K562 (cell line): ENCODE results near the gene SPTBN2. TPM values are rescaled to one million over a fixed set of nuclear protein-coding genes. Genes with fewer than 3 reads are reported as not detected.

Source experiments
- ATAC-seq: fragments of 200-7000 bp; cut with Tn5 transposase; 3 replicates; pipeline ENCODE4 v1.9.1; 2020; ENCODE audit warnings: moderate library complexity
- BruUV-seq: library from RNA; stranded (reverse); fragments of 400-500 nt; replicated peaks from 2 replicates; lab custom pipeline; 2021; lab: Mats Ljungman, UMichigan
- CTCF ChIA-PET: fragments of 300-600 bp; formaldehyde crosslinking; extraction: SDS; loops from one replicate; lab custom pipeline; 2021; ENCODE audit warnings: low intra/inter-chr PET ratio; lab: Yijun Ruan, JAX
- POLR2A ChIA-PET: fragments of 300-600, 350-650 bp; sonication (Branson Sonifier 250); formaldehyde crosslinking; extraction: SDS; loops from one replicate; lab custom pipeline; 2021; ENCODE audit warnings: antibody characterized with exemption, inconsistent platforms; lab: Yijun Ruan, JAX
- DNase-seq, 4 experiments: peaks; one replicate each; pipeline versions ENCODE4 v3.0.0 to v3.0.0-alpha.2; 2011 to 2018; ENCODE audit warnings: low spot score in 3 of 4, mixed read lengths in 3 of 4; ENCODE audit errors: extremely low read depth in 1 of 4
- FAIRE-seq: peaks from 2 replicates; lab custom pipeline; 2011; peaks lifted over from hg19 to GRCh38; lab: Jason Lieb, UNC
- H2AFZ ChIP-seq: 2 replicates; pipeline ENCODE4 v1.6.0; 2011; ENCODE audit warnings: low read depth, low read length, control low read depth, inconsistent platforms
- H3K27ac ChIP-seq: fragments of 200-600 bp; 3 replicates; pipeline ENCODE4 v1.8.0; 2011; ENCODE audit warnings: low read depth, mild to moderate bottlenecking, control low read depth, inconsistent platforms, low read length, moderate library complexity, mixed read lengths; ENCODE audit errors: extremely low read depth
- H3K27me3 ChIP-seq, 2 experiments: fragments of 300-600 bp in 1 of 2; 2 replicates in 1 of 2; 3 replicates in 1 of 2; pipeline versions ENCODE4 v1.6.0 to v1.8.0; 2011; ENCODE audit warnings: inconsistent platforms in 2 of 2, low read length in 2 of 2, mild to moderate bottlenecking in 1 of 2, mixed read lengths in 1 of 2, moderate library complexity in 1 of 2; ENCODE audit not compliant: control insufficient read depth in 2 of 2, insufficient read depth in 2 of 2
- H3K36me3 ChIP-seq: fragments of 300-600 bp; 3 replicates; pipeline ENCODE4 v1.8.0; 2011; ENCODE audit warnings: mild to moderate bottlenecking, low read length, inconsistent platforms; ENCODE audit not compliant: control insufficient read depth, insufficient read depth
- H3K4me1 ChIP-seq, 2 experiments: fragments of 200-600 bp in 1 of 2; replicated peaks in 1 of 2; 2 replicates in 1 of 2; 3 replicates in 1 of 2; pipeline versions ENCODE4 v1.5.1 to v1.8.0; 2011; ENCODE audit warnings: inconsistent platforms in 2 of 2, low read length in 2 of 2, mild to moderate bottlenecking in 1 of 2, mixed read lengths in 1 of 2, moderate library complexity in 1 of 2; ENCODE audit not compliant: control insufficient read depth in 2 of 2, insufficient read depth in 2 of 2
- H3K4me2 ChIP-seq: 2 replicates; pipeline ENCODE4 v1.6.1; 2011; ENCODE audit warnings: low read length, control low read depth, inconsistent platforms, mixed read lengths; ENCODE audit not compliant: insufficient read depth
- H3K4me3 ChIP-seq: fragments of 200-600 bp; sonication (generic), shearing (Covaris generic); 2 replicates; pipeline ENCODE4 v1.5.1; 2016; ENCODE audit warnings: control low read depth, inconsistent platforms
- H3K79me2 ChIP-seq: fragments of 200-600 bp; 3 replicates; pipeline ENCODE4 v1.8.0; 2011; ENCODE audit warnings: low read length, inconsistent platforms; ENCODE audit not compliant: control insufficient read depth, insufficient read depth
- H3K9ac ChIP-seq, 2 experiments: 2 replicates each; pipeline versions ENCODE4 v1.6.0 to v1.6.1; 2011; ENCODE audit warnings: low read depth in 2 of 2, low read length in 2 of 2, control low read depth in 1 of 2, inconsistent platforms in 1 of 2, mild to moderate bottlenecking in 1 of 2, mixed read lengths in 1 of 2; ENCODE audit not compliant: insufficient read depth in 1 of 2
- H3K9me1 ChIP-seq: one replicate; pipeline ENCODE4 v1.6.0; 2011; ENCODE audit warnings: inconsistent platforms, mild to moderate bottlenecking, low read length, moderate library complexity; ENCODE audit not compliant: control insufficient read depth, insufficient read depth
- H3K9me3 ChIP-seq: replicated peaks from 2 replicates; pipeline ENCODE4 v1.5.1; 2011; ENCODE audit warnings: low read depth, low read length, inconsistent platforms; ENCODE audit not compliant: control insufficient read depth, insufficient read depth
- H4K20me1 ChIP-seq: replicated peaks from 2 replicates; pipeline ENCODE4 v1.6.1; 2011; ENCODE audit warnings: low read length, inconsistent platforms, mixed read lengths; ENCODE audit not compliant: control insufficient read depth, insufficient read depth
- GABPA ChIP-seq: fragments of 200-800 bp; sonication (Bioruptor generic); conservative IDR thresholded peaks from 2 replicates; pipeline ENCODE4 v1.6.1; 2016; ENCODE audit warnings: low read depth, missing genetic modification characterization, missing compliant biosample characterization
- HNRNPH1 ChIP-seq: fragments of 200-400 bp; formaldehyde crosslinking; optimal IDR thresholded peaks from 2 replicates; pipeline ENCODE3; 2017; ENCODE audit warnings: low read depth, mild to moderate bottlenecking, low read length, moderate library complexity
- RBFOX2 ChIP-seq: fragments of 200-400 bp; formaldehyde crosslinking; IDR thresholded peaks from 2 replicates; pipeline ENCODE4 v1.6.1; 2017; ENCODE audit warnings: low read depth, mild to moderate bottlenecking, low read length, moderate library complexity
- WGBS: fragments of 100-300 bp; shearing (Covaris generic); methylation state at CpG from one replicate; pipeline ENCODE4 v1.1.6; 2016; ENCODE audit warnings: low coverage, mixed read lengths; ENCODE audit not compliant: insufficient coverage; ENCODE audit errors: missing lambda C conversion rate; 5-methylcytosine and 5-hydroxymethylcytosine counted together
- in situ Hi-C: fragments of 300-500 bp; cut with MboI; formaldehyde crosslinking; loops from 4 replicates; pipeline ENCODE4 v1.15.0; 2018; ENCODE audit warnings: inconsistent platforms, mixed read lengths
- intact Hi-C: fragments of 100-400 bp; cut with micrococcal nuclease; formaldehyde crosslinking; loops from 2 replicates; pipeline ENCODE4 v1.14.2; 2022
- polyA plus RNA-seq, 8 experiments: library from polyadenylated mRNA; depleted of rRNA in 4 of 8; stranded (reverse) in 5 of 8; unstranded in 3 of 8; fragments of >200 nt; fragmentation: Nextera tagmentation in 2 of 8; fragmentation: Illumina TruSeq in 1 of 8; extraction: Ambion mirVana in 2 of 8; extraction: Trizol in 1 of 8; gene quantifications; 2 replicates each; pipeline versions ENCODE4 v1.2.1 to v1.2.3, GENCODE V29; 2011 to 2014; ENCODE audit warnings: inconsistent platforms in 1 of 8, missing spikeins in 1 of 8
- total RNA-seq, 7 experiments: library from RNA; depleted of rRNA in 6 of 7; stranded (reverse); fragments of >200 nt in 6 of 7; fragmentation: Illumina TruSeq in 2 of 7; extraction: Trizol in 2 of 7; gene quantifications; 2 replicates each; pipeline versions ENCODE4 v1.2.1 to v1.2.3, GENCODE V29; 2011 to 2021; ENCODE audit warnings: low replicate concordance in 1 of 7
- TF ChIP-seq, protein P1 (sequence below), 2 experiments: fragments of 450-650 bp in 1 of 2; sonication (generic) in 1 of 2; formaldehyde crosslinking in 1 of 2; IDR thresholded peaks; 2 replicates each; pipeline versions ENCODE4 v1.7.1 to v1.9.0; 2016 to 2022; ENCODE audit warnings: inconsistent platforms in 1 of 2, mild to moderate bottlenecking in 1 of 2, missing genetic modification reagents in 1 of 2

The SPTBN2 gene
- total and polyA plus RNA-seq, 9 of the 15 experiments (the other 6 are each of a cell fraction or from before 2014, with no cell fraction given) = 0.38 to 56.5 (median 19.7) TPM

GRCh38 chr11:66698491-66698890 is 30.5 kb downstream of the SPTBN2 start:
- no peak overlapping the region for H3K4me2 ChIP-seq
- DNase-seq (no peak), ATAC-seq (no peak), FAIRE-seq (no peak)
- no peak overlapping the region for H2AFZ ChIP-seq
- TF ChIP-seq GABPA (no peak), RBFOX2 (peak; percentile 29)
- 88% methylated on average over 7 of the region's 9 CpGs for WGBS
- no peaks in the 10 kb centered on the region for H3K27me3 ChIP-seq
- no peak overlapping the region for H3K27ac ChIP-seq
- BruUV-seq = no TSS peak
- intact Hi-C loops = no loop called here
- H3K79me2 ChIP-seq = peaks cover 11% of the 10 kb centered on the region; the same call in 2 of the 3 replicates
- POLR2A ChIA-PET = interaction anchor here (1.0 kb wide), 2 partner anchors 16 to 140 kb away, joined by 3 read pairs; no protein-coding TSS in a partner anchor
- no peaks in the 10 kb centered on the region for H3K9me1 ChIP-seq
- H3K9ac ChIP-seq = peak overlapping the region in 1 of 2 experiments; percentile 38; a peak in 1 of 4 replicates
- CTCF ChIA-PET = no interaction called here
- 0 out of 2 replicates have a peak, but pooled peaks cover 4% of the 10 kb centered on the region for H4K20me1 ChIP-seq
- peaks cover 77% of the 10 kb centered on the region; the same call in 2 of the 3 replicates for H3K36me3 ChIP-seq
- in situ Hi-C loops = no loop called here
- peaks cover 20 to 36% of the 10 kb centered on the region in 2 experiments for H3K4me1 ChIP-seq
- no peak overlapping the region for H3K4me3 ChIP-seq
- no peaks in the 10 kb centered on the region for H3K9me3 ChIP-seq

DNA sequence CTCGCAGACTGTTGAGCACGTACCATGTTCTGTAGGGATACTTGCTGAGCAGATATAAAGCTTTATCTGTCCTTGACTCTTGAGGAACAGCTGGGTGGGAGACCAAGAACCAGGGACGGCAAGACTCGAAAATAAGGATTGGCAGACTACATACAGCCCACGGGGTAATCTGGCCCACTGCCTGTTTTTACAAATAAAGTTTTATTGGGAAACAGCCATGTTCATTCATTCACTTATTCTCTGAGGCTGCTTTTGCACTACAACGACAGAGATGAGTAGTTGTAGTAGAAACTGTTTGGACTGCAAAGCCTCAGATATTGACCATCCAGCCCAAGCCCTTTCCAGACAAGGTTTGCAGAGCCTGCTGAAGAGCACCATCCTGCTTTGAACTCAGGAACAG is 31.0 kb downstream of the SPTBN2 start:
- H3K27ac ChIP-seq = no peak overlapping the region
- intact Hi-C loops = no loop called here
- no TSS peak for BruUV-seq
- WGBS = 81% methylated on average over 6 of the region's 6 CpGs
- H3K4me1 ChIP-seq = peaks cover 20 to 40% of the 10 kb centered on the region in 2 experiments
- FAIRE-seq (no peak), DNase-seq (no peak), ATAC-seq (no peak)
- in situ Hi-C loops = no loop called here
- no peak overlapping the region for H3K4me2 ChIP-seq
- no peaks in the 10 kb centered on the region for H3K27me3 ChIP-seq
- POLR2A ChIA-PET = interaction anchor here (0.8 kb wide), 1 partner anchor 167 kb away, joined by 3 read pairs; no protein-coding TSS in a partner anchor
- H3K9ac ChIP-seq = no peak overlapping the region
- H4K20me1 ChIP-seq = 0 out of 2 replicates have a peak, but pooled peaks cover 4% of the 10 kb centered on the region
- peaks cover 82% of the 10 kb centered on the region; the same call in 2 of the 3 replicates for H3K36me3 ChIP-seq
- no peak overlapping the region for H3K4me3 ChIP-seq
- H3K79me2 ChIP-seq = peaks cover 11% of the 10 kb centered on the region; the same call in 2 of the 3 replicates
- no peaks in the 10 kb centered on the region for H3K9me1 ChIP-seq
- CTCF ChIA-PET = interaction anchor here (0.6 kb wide), 2 partner anchors 347 to 417 kb away, joined by 3 read pairs; no protein-coding TSS in a partner anchor
- H3K9me3 ChIP-seq = no peaks in the 10 kb centered on the region
- H2AFZ ChIP-seq = no peak overlapping the region
- TF ChIP-seq, protein P1, sequence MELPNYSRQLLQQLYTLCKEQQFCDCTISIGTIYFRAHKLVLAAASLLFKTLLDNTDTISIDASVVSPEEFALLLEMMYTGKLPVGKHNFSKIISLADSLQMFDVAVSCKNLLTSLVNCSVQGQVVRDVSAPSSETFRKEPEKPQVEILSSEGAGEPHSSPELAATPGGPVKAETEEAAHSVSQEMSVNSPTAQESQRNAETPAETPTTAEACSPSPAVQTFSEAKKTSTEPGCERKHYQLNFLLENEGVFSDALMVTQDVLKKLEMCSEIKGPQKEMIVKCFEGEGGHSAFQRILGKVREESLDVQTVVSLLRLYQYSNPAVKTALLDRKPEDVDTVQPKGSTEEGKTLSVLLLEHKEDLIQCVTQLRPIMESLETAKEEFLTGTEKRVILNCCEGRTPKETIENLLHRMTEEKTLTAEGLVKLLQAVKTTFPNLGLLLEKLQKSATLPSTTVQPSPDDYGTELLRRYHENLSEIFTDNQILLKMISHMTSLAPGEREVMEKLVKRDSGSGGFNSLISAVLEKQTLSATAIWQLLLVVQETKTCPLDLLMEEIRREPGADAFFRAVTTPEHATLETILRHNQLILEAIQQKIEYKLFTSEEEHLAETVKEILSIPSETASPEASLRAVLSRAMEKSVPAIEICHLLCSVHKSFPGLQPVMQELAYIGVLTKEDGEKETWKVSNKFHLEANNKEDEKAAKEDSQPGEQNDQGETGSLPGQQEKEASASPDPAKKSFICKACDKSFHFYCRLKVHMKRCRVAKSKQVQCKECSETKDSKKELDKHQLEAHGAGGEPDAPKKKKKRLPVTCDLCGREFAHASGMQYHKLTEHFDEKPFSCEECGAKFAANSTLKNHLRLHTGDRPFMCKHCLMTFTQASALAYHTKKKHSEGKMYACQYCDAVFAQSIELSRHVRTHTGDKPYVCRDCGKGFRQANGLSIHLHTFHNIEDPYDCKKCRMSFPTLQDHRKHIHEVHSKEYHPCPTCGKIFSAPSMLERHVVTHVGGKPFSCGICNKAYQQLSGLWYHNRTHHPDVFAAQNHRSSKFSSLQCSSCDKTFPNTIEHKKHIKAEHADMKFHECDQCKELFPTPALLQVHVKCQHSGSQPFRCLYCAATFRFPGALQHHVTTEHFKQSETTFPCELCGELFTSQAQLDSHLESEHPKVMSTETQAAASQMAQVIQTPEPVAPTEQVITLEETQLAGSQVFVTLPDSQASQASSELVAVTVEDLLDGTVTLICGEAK (IDR thresholded peaks at IDR 0.05) = peak; percentile 91
- TF ChIP-seq, protein P1 (CRISPR knock-in tag; IDR thresholded peaks at IDR 0.05) = peak; percentile 78
- TF ChIP-seq HNRNPH1 = no peak
